HG03469 (cell line): Measurements from ENCODE around the gene SIPA1.

Source experiments
- ATAC-seq: cut with Tn5 transposase; IDR thresholded peaks from one replicate; pipeline ENCODE4 v1.9.1; 2021; ENCODE audit warnings: mild to moderate bottlenecking, moderate library complexity, moderate number of reproducible peaks; ENCODE audit not compliant: unreplicated experiment

Gene SIPA1

GRCh38 chr11:65637794-65638419, at the start of gene SIPA1:
TSS of gene SIPA1 (plus strand) at chr11:65638101. CDS start at chr11:65640922, 2,821 bp downstream.
- no peak for ATAC-seq

GRCh38 chr11:65588199-65589054, 49.5 kb upstream of the SIPA1 start:
- peak; percentile 44 for ATAC-seq

- ATAC-seq: no peak
These were observed 48.3 kb upstream of the SIPA1 start for GRCh38 chr11:65589444-65590239.

GRCh38 chr11:65590240-65590738, 47.6 kb upstream of the SIPA1 start:
- ATAC-seq: no peak

- ATAC-seq: no peak
These were observed 45.7 kb upstream of the SIPA1 start for GRCh38 chr11:65591939-65592857.

- no peak for ATAC-seq
These were observed 44.9 kb upstream of the SIPA1 start for GRCh38 chr11:65592858-65593517.

- no peak for ATAC-seq
These were observed 44.1 kb upstream of the SIPA1 start for GRCh38 chr11:65593518-65594414.

GRCh38 chr11:65595131-65595530, 42.8 kb upstream of the SIPA1 start:
- no peak for ATAC-seq

- no peak for ATAC-seq
These were observed 42.2 kb upstream of the SIPA1 start, which contains the start of gene KCNK7 for GRCh38 chr11:65595543-65596281. TSS of gene KCNK7 (minus strand) at chr11:65595800. CDS start at chr11:65595772, 28 bp downstream.

GRCh38 chr11:65596520-65596919, 41.4 kb upstream of the SIPA1 start:
- ATAC-seq: no peak

- no peak for ATAC-seq
These were observed 39.6 kb upstream of the SIPA1 start for GRCh38 chr11:65598258-65598699.

GRCh38 chr11:65599216-65599954, 38.5 kb upstream of the SIPA1 start:
- ATAC-seq: no peak

- no peak for ATAC-seq
These were observed 38.0 kb upstream of the SIPA1 start for GRCh38 chr11:65599955-65600246.

- ATAC-seq: no peak
These were observed 33.6 kb upstream of the SIPA1 start for GRCh38 chr11:65604258-65604657.

GRCh38 chr11:65606876-65607613, 30.9 kb upstream of the SIPA1 start:
- no peak for ATAC-seq

GRCh38 chr11:65607614-65608426, 30.1 kb upstream of the SIPA1 start:
- ATAC-seq: no peak
